ENCODE results near the gene ISCU. TPM values are rescaled to one million over a fixed set of nuclear protein-coding genes. Genes with fewer than 3 reads are reported as not detected.

The ISCU gene
- total and polyA plus RNA-seq, 9 of the 15 experiments (the other 6 are each of a cell fraction or from before 2014, with no cell fraction given), result 15.9 to 92.5 (median 77.3) TPM

DNA sequence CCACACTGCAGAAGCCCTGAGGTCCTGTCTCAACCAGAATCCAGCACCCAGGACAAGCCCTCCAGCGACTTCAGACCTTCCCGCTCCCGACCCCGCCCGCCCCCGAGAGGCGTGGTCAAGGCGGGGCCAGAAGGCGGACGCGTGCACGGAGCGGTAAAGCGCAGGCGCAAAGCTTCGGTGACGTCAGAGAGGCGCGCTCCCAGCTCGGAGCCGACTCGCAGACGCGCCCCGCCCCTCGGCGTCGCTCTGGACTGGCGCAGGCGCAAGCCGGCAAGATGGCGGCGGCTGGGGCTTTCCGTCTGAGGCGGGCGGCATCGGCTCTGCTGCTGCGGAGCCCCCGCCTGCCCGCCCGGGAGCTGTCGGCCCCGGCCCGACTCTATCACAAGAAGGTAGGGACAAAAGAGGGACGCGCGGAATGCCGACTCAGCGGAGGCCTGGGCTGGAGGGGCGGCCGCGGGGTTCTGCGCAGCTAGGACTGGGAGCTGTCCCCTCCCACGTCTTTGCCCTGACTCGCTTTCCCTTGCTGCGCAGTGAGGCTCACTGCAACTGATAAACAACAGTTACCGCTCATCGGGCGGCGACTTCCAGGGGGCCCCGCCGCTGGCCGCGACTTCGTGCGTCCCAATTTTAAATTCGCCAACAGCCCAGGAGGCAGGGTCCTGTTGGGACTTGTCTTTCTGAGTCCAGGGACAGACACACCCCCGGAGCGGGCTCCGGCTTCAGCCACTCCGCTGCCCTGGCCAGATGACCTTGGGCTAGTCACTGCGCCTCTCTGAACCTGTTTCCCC, at the start of gene ISCU (continued):
- TF ChIP-seq ZEB2 (IDR thresholded peaks at IDR 0.05), result no peak
- TF ChIP-seq ZNF583 (CRISPR knock-in tag; IDR thresholded peaks at IDR 0.05), result no peak
- no peak for TF ChIP-seq E2F3 (CRISPR knock-in tag; IDR thresholded peaks at IDR 0.05)
- no peak for TF ChIP-seq RAD51 (IDR thresholded peaks at IDR 0.05; ENCODE audit: borderline replicate concordance, low read depth)
- 0 out of 2 replicates have a peak, but pooled peaks have one; percentile 69 for TF ChIP-seq PHB (CRISPR knock-in tag; IDR thresholded peaks at IDR 0.05)
- TF ChIP-seq, protein P1, sequence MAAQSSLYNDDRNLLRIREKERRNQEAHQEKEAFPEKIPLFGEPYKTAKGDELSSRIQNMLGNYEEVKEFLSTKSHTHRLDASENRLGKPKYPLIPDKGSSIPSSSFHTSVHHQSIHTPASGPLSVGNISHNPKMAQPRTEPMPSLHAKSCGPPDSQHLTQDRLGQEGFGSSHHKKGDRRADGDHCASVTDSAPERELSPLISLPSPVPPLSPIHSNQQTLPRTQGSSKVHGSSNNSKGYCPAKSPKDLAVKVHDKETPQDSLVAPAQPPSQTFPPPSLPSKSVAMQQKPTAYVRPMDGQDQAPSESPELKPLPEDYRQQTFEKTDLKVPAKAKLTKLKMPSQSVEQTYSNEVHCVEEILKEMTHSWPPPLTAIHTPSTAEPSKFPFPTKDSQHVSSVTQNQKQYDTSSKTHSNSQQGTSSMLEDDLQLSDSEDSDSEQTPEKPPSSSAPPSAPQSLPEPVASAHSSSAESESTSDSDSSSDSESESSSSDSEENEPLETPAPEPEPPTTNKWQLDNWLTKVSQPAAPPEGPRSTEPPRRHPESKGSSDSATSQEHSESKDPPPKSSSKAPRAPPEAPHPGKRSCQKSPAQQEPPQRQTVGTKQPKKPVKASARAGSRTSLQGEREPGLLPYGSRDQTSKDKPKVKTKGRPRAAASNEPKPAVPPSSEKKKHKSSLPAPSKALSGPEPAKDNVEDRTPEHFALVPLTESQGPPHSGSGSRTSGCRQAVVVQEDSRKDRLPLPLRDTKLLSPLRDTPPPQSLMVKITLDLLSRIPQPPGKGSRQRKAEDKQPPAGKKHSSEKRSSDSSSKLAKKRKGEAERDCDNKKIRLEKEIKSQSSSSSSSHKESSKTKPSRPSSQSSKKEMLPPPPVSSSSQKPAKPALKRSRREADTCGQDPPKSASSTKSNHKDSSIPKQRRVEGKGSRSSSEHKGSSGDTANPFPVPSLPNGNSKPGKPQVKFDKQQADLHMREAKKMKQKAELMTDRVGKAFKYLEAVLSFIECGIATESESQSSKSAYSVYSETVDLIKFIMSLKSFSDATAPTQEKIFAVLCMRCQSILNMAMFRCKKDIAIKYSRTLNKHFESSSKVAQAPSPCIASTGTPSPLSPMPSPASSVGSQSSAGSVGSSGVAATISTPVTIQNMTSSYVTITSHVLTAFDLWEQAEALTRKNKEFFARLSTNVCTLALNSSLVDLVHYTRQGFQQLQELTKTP (IDR thresholded peaks at IDR 0.05; ENCODE audit: low read depth in 1 of 2, partially characterized antibody in 2 of 2), result no peak
- no peak for TF ChIP-seq RBM22 (IDR thresholded peaks at IDR 0.05; ENCODE audit: low read depth, low read length, poor library complexity, severe bottlenecking)
- no peak for TF ChIP-seq IFI16 (CRISPR knock-in tag; IDR thresholded peaks at IDR 0.05)
- TF ChIP-seq, protein P2, sequence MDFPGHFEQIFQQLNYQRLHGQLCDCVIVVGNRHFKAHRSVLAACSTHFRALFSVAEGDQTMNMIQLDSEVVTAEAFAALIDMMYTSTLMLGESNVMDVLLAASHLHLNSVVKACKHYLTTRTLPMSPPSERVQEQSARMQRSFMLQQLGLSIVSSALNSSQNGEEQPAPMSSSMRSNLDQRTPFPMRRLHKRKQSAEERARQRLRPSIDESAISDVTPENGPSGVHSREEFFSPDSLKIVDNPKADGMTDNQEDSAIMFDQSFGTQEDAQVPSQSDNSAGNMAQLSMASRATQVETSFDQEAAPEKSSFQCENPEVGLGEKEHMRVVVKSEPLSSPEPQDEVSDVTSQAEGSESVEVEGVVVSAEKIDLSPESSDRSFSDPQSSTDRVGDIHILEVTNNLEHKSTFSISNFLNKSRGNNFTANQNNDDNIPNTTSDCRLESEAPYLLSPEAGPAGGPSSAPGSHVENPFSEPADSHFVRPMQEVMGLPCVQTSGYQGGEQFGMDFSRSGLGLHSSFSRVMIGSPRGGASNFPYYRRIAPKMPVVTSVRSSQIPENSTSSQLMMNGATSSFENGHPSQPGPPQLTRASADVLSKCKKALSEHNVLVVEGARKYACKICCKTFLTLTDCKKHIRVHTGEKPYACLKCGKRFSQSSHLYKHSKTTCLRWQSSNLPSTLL (IDR thresholded peaks at IDR 0.05), result no peak
- no peak for TF ChIP-seq ZNF253 (CRISPR knock-in tag; conservative IDR thresholded peaks at IDR 0.05)
- no peak for TF ChIP-seq MCM7 (IDR thresholded peaks at IDR 0.05)
- no peak for TF ChIP-seq SRSF1 (IDR thresholded peaks at IDR 0.05; ENCODE audit: low read depth, low read length)
- TF ChIP-seq FOXP1 (CRISPR knock-in tag; IDR thresholded peaks at IDR 0.05), result peak; percentile 66; the same call in 1 of the 2 replicates
- no peak for TF ChIP-seq ZNF431 (CRISPR knock-in tag; IDR thresholded peaks at IDR 0.05)
- TF ChIP-seq MAFF (IDR thresholded peaks at IDR 0.05; ENCODE audit: low read length), result no peak
- peak; percentile 99 for TF ChIP-seq CREM (IDR thresholded peaks at IDR 0.05; ENCODE audit: low read depth)
- no peak for TF ChIP-seq GTF2A2 (tag; IDR thresholded peaks at IDR 0.05)
- TF ChIP-seq NFXL1 (CRISPR knock-in tag; IDR thresholded peaks at IDR 0.05), result no peak
- no peak for TF ChIP-seq ILK (tag; IDR thresholded peaks at IDR 0.05; ENCODE audit: borderline replicate concordance, low read depth)
- no peak for TF ChIP-seq ARHGAP35 (IDR thresholded peaks at IDR 0.05; ENCODE audit: partially characterized antibody)
- peak in 1 of 2 experiments; percentile 74 for TF ChIP-seq E2F6 (IDR thresholded peaks at IDR 0.05; ENCODE audit: borderline replicate concordance in 1 of 2, extremely low read depth in 1 of 2, insufficient read depth in 1 of 2, insufficient read length in 1 of 2, low read depth in 1 of 2, low read length in 1 of 2, poor library complexity in 1 of 2, severe bottlenecking in 1 of 2)
- no peak for TF ChIP-seq ZNF830 (CRISPR knock-in tag; IDR thresholded peaks at IDR 0.05)
- no peak for TF ChIP-seq KLF6 (CRISPR knock-in tag; IDR thresholded peaks at IDR 0.05; ENCODE audit: borderline replicate concordance)
- no peak for TF ChIP-seq ZSCAN29 (IDR thresholded peaks at IDR 0.05)
